K562 (cell line): ENCODE results near the gene MLIP. TPM values are rescaled to one million over a fixed set of nuclear protein-coding genes. Genes with fewer than 3 reads are reported as not detected.

Experiments
- ATAC-seq: fragments of 200-7000 bp; cut with Tn5 transposase; 3 replicates; pipeline ENCODE4 v1.9.1; 2020; ENCODE audit warnings: moderate library complexity
- BruUV-seq: library from RNA; stranded (reverse); fragments of 400-500 nt; replicated peaks from 2 replicates; lab custom pipeline; 2021; lab: Mats Ljungman, UMichigan
- CTCF ChIA-PET: fragments of 300-600 bp; formaldehyde crosslinking; extraction: SDS; loops from one replicate; lab custom pipeline; 2021; ENCODE audit warnings: low intra/inter-chr PET ratio; lab: Yijun Ruan, JAX
- POLR2A ChIA-PET: fragments of 300-600, 350-650 bp; sonication (Branson Sonifier 250); formaldehyde crosslinking; extraction: SDS; loops from one replicate; lab custom pipeline; 2021; ENCODE audit warnings: antibody characterized with exemption, inconsistent platforms; lab: Yijun Ruan, JAX
- DNase-seq, 4 experiments: peaks; one replicate each; pipeline versions ENCODE4 v3.0.0 to v3.0.0-alpha.2; 2011 to 2018; ENCODE audit warnings: low spot score in 3 of 4, mixed read lengths in 3 of 4; ENCODE audit errors: extremely low read depth in 1 of 4
- FAIRE-seq: peaks from 2 replicates; lab custom pipeline; 2011; peaks lifted over from hg19 to GRCh38; lab: Jason Lieb, UNC
- H2AFZ ChIP-seq: 2 replicates; pipeline ENCODE4 v1.6.0; 2011; ENCODE audit warnings: low read depth, low read length, control low read depth, inconsistent platforms
- H3K27ac ChIP-seq: fragments of 200-600 bp; 3 replicates; pipeline ENCODE4 v1.8.0; 2011; ENCODE audit warnings: low read depth, mild to moderate bottlenecking, control low read depth, inconsistent platforms, low read length, moderate library complexity, mixed read lengths; ENCODE audit errors: extremely low read depth
- H3K27me3 ChIP-seq, 2 experiments: fragments of 300-600 bp in 1 of 2; 2 replicates in 1 of 2; 3 replicates in 1 of 2; pipeline versions ENCODE4 v1.6.0 to v1.8.0; 2011; ENCODE audit warnings: inconsistent platforms in 2 of 2, low read length in 2 of 2, mild to moderate bottlenecking in 1 of 2, mixed read lengths in 1 of 2, moderate library complexity in 1 of 2; ENCODE audit not compliant: control insufficient read depth in 2 of 2, insufficient read depth in 2 of 2
- H3K36me3 ChIP-seq: fragments of 300-600 bp; 3 replicates; pipeline ENCODE4 v1.8.0; 2011; ENCODE audit warnings: mild to moderate bottlenecking, low read length, inconsistent platforms; ENCODE audit not compliant: control insufficient read depth, insufficient read depth
- H3K4me1 ChIP-seq, 2 experiments: fragments of 200-600 bp in 1 of 2; replicated peaks in 1 of 2; 2 replicates in 1 of 2; 3 replicates in 1 of 2; pipeline versions ENCODE4 v1.5.1 to v1.8.0; 2011; ENCODE audit warnings: inconsistent platforms in 2 of 2, low read length in 2 of 2, mild to moderate bottlenecking in 1 of 2, mixed read lengths in 1 of 2, moderate library complexity in 1 of 2; ENCODE audit not compliant: control insufficient read depth in 2 of 2, insufficient read depth in 2 of 2
- H3K4me2 ChIP-seq: 2 replicates; pipeline ENCODE4 v1.6.1; 2011; ENCODE audit warnings: low read length, control low read depth, inconsistent platforms, mixed read lengths; ENCODE audit not compliant: insufficient read depth
- H3K4me3 ChIP-seq: fragments of 200-600 bp; sonication (generic), shearing (Covaris generic); 2 replicates; pipeline ENCODE4 v1.5.1; 2016; ENCODE audit warnings: control low read depth, inconsistent platforms
- H3K79me2 ChIP-seq: fragments of 200-600 bp; 3 replicates; pipeline ENCODE4 v1.8.0; 2011; ENCODE audit warnings: low read length, inconsistent platforms; ENCODE audit not compliant: control insufficient read depth, insufficient read depth
- H3K9ac ChIP-seq, 2 experiments: 2 replicates each; pipeline versions ENCODE4 v1.6.0 to v1.6.1; 2011; ENCODE audit warnings: low read depth in 2 of 2, low read length in 2 of 2, control low read depth in 1 of 2, inconsistent platforms in 1 of 2, mild to moderate bottlenecking in 1 of 2, mixed read lengths in 1 of 2; ENCODE audit not compliant: insufficient read depth in 1 of 2
- H3K9me1 ChIP-seq: one replicate; pipeline ENCODE4 v1.6.0; 2011; ENCODE audit warnings: inconsistent platforms, mild to moderate bottlenecking, low read length, moderate library complexity; ENCODE audit not compliant: control insufficient read depth, insufficient read depth
- H3K9me3 ChIP-seq: replicated peaks from 2 replicates; pipeline ENCODE4 v1.5.1; 2011; ENCODE audit warnings: low read depth, low read length, inconsistent platforms; ENCODE audit not compliant: control insufficient read depth, insufficient read depth
- H4K20me1 ChIP-seq: replicated peaks from 2 replicates; pipeline ENCODE4 v1.6.1; 2011; ENCODE audit warnings: low read length, inconsistent platforms, mixed read lengths; ENCODE audit not compliant: control insufficient read depth, insufficient read depth
- CBX8 ChIP-seq: fragments of 200-600 bp; sonication (generic); IDR thresholded peaks from 2 replicates; pipeline ENCODE4 v1.6.1; 2012; ENCODE audit warnings: borderline replicate concordance, mixed run types, low read depth, mild to moderate bottlenecking, moderate library complexity, mixed read lengths, low read length, control low read depth, inconsistent platforms; ENCODE audit not compliant: poor library complexity, severe bottlenecking; ENCODE audit errors: extremely low read depth
- CREB3L1 ChIP-seq: fragments of 450-650 bp; IDR thresholded peaks from 2 replicates; pipeline ENCODE4 v1.6.1; 2014; ENCODE audit warnings: low read depth, mild to moderate bottlenecking, moderate library complexity, borderline replicate concordance
- ELK3 ChIP-seq: fragments of 450-650 bp; formaldehyde crosslinking; IDR thresholded peaks from 2 replicates; pipeline ENCODE4 v1.4.0; 2020; ENCODE audit warnings: mild to moderate bottlenecking
- GTF2A2 ChIP-seq: IDR thresholded peaks from 2 replicates; pipeline ENCODE4 v1.6.1; 2016; ENCODE audit warnings: mild to moderate bottlenecking, missing genetic modification characterization, missing compliant biosample characterization
- IRF1 ChIP-seq: sonication (generic); formaldehyde crosslinking; IDR thresholded peaks from 2 replicates; pipeline ENCODE4 v1.8.0; 2022; ENCODE audit warnings: missing genetic modification reagents, mild to moderate bottlenecking, borderline replicate concordance
- JUNB ChIP-seq: fragments of 450-650 bp; formaldehyde crosslinking; conservative IDR thresholded peaks from 2 replicates; pipeline ENCODE4 v1.4.0; 2020; ENCODE audit warnings: mild to moderate bottlenecking
- KAT8 ChIP-seq: fragments of 450-650 bp; IDR thresholded peaks from 2 replicates; pipeline ENCODE4 v1.6.1; 2016; ENCODE audit warnings: low read depth, mild to moderate bottlenecking
- MCM5 ChIP-seq: fragments of 450-650 bp; IDR thresholded peaks from 2 replicates; pipeline ENCODE4 v1.6.1; 2016; ENCODE audit warnings: low read depth
- SMARCB1 ChIP-seq: IDR thresholded peaks from 2 replicates; pipeline ENCODE4 v1.6.1; 2011; ENCODE audit warnings: improper control_type of control experiment, low read depth; ENCODE audit not compliant: insufficient read length
- ZBTB1 ChIP-seq: sonication (generic); formaldehyde crosslinking; IDR thresholded peaks from 2 replicates; pipeline ENCODE4 v1.8.1; 2023; ENCODE audit warnings: missing genetic modification reagents, low read depth, mild to moderate bottlenecking, borderline replicate concordance
- ZNF586 ChIP-seq: fragments of 450-650 bp; formaldehyde crosslinking; conservative IDR thresholded peaks from 2 replicates; pipeline ENCODE4 v1.4.0; 2020; ENCODE audit warnings: mild to moderate bottlenecking, moderate library complexity
- in situ Hi-C: fragments of 300-500 bp; cut with MboI; formaldehyde crosslinking; loops from 4 replicates; pipeline ENCODE4 v1.15.0; 2018; ENCODE audit warnings: inconsistent platforms, mixed read lengths
- intact Hi-C: fragments of 100-400 bp; cut with micrococcal nuclease; formaldehyde crosslinking; loops from 2 replicates; pipeline ENCODE4 v1.14.2; 2022
- polyA plus RNA-seq, 8 experiments: library from polyadenylated mRNA; depleted of rRNA in 4 of 8; stranded (reverse) in 5 of 8; unstranded in 3 of 8; fragments of >200 nt; fragmentation: Nextera tagmentation in 2 of 8; fragmentation: Illumina TruSeq in 1 of 8; extraction: Ambion mirVana in 2 of 8; extraction: Trizol in 1 of 8; gene quantifications; 2 replicates each; pipeline versions ENCODE4 v1.2.1 to v1.2.3, GENCODE V29; 2011 to 2014; ENCODE audit warnings: inconsistent platforms in 1 of 8, missing spikeins in 1 of 8
- total RNA-seq, 7 experiments: library from RNA; depleted of rRNA in 6 of 7; stranded (reverse); fragments of >200 nt in 6 of 7; fragmentation: Illumina TruSeq in 2 of 7; extraction: Trizol in 2 of 7; gene quantifications; 2 replicates each; pipeline versions ENCODE4 v1.2.1 to v1.2.3, GENCODE V29; 2011 to 2021; ENCODE audit warnings: low replicate concordance in 1 of 7
- TF ChIP-seq, protein P1 (sequence below): fragments of 250-450 bp; sonication (Bioruptor Pico); IDR thresholded peaks from 2 replicates; pipeline ENCODE4 v1.5.0; 2021
- TF ChIP-seq, protein P2 (sequence below): sonication (generic); formaldehyde crosslinking; IDR thresholded peaks from 2 replicates; pipeline ENCODE4 v1.8.1; 2023; ENCODE audit warnings: mild to moderate bottlenecking, missing genetic modification reagents

Gene MLIP
- total and polyA plus RNA-seq, 9 of the 15 experiments (the other 6 are each of a cell fraction or from before 2014, with no cell fraction given) = not detected

DNA sequence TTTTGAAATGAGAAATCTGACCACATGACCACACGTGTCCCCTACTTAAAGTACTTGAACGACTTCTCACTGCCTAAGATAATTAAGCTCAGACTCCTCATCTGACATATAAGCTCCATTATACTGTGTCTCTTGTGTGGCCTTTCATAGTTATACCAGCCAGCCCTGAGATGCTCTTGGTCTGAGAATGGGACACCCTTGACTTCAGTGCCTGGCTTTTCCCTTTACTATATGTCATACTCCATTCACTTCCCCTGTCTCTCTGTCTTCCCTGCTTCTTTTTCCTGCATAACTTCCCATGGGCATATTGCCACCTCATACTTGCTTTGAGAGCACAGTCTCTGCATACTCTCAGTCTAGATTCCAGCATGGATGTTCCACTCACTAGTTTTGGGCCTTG lies 143.6 kb downstream of the MLIP start (continued):
- TF ChIP-seq, protein P1, sequence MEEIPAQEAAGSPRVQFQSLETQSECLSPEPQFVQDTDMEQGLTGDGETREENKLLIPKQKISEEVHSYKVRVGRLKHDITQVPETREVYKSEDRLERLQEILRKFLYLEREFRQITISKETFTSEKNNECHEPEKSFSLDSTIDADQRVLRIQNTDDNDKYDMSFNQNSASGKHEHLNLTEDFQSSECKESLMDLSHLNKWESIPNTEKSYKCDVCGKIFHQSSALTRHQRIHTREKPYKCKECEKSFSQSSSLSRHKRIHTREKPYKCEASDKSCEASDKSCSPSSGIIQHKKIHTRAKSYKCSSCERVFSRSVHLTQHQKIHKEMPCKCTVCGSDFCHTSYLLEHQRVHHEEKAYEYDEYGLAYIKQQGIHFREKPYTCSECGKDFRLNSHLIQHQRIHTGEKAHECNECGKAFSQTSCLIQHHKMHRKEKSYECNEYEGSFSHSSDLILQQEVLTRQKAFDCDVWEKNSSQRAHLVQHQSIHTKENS (CRISPR knock-in tag) = no peak
- TF ChIP-seq, protein P2, sequence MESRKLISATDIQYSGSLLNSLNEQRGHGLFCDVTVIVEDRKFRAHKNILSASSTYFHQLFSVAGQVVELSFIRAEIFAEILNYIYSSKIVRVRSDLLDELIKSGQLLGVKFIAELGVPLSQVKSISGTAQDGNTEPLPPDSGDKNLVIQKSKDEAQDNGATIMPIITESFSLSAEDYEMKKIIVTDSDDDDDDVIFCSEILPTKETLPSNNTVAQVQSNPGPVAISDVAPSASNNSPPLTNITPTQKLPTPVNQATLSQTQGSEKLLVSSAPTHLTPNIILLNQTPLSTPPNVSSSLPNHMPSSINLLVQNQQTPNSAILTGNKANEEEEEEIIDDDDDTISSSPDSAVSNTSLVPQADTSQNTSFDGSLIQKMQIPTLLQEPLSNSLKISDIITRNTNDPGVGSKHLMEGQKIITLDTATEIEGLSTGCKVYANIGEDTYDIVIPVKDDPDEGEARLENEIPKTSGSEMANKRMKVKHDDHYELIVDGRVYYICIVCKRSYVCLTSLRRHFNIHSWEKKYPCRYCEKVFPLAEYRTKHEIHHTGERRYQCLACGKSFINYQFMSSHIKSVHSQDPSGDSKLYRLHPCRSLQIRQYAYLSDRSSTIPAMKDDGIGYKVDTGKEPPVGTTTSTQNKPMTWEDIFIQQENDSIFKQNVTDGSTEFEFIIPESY (CRISPR knock-in tag) = no peak
- TF ChIP-seq ELK3 (CRISPR knock-in tag) = no peak

DNA sequence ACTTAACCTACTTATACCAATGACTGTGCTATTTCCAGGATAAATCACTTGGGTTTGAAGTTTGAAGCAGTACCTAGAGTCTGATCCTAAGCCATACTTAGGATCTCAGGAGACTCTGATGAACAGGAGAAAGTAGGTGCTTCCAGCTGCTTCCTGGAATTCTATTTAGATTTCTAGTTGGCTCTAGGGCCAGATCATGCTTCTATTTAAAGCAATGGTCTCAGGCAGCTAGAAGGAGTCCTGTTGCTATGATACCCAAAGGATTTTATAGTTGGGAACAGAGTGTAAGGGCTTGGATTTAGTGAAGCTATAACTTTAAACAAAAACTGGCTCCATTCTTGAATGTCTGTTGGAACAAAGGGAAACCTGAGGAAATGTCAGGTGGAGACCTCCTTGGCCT lies 144.6 kb downstream of the MLIP start:
- Histone ChIP-seq H3K27me3 (no peaks in the 10 kb centered on the region), H4K20me1 (no peaks in the 10 kb centered on the region), H3K4me2 (no peak overlapping the region), H3K79me2 (no peaks in the 10 kb centered on the region), H3K9me3 (no peaks in the 10 kb centered on the region), H3K27ac (no peak overlapping the region), H3K4me1 (no peaks in the 10 kb centered on the region), H3K9me1 (no peaks in the 10 kb centered on the region), H2AFZ (no peak overlapping the region), H3K9ac (no peak overlapping the region), H3K36me3 (no peaks in the 10 kb centered on the region), H3K4me3 (no peak overlapping the region)
- in situ Hi-C loops (no loop called here), intact Hi-C loops (no loop called here)
- FAIRE-seq (no peak), DNase-seq (no peak), ATAC-seq (no peak)
- POLR2A ChIA-PET = no interaction called here
- BruUV-seq = no TSS peak
- CTCF ChIA-PET = no interaction called here
- TF ChIP-seq IRF1 = no peak
- no peak for TF ChIP-seq ZBTB1
- no peak for TF ChIP-seq CREB3L1
- no peak for TF ChIP-seq SMARCB1
- TF ChIP-seq KAT8 = no peak
- TF ChIP-seq CBX8 = no peak
- TF ChIP-seq GTF2A2 (tag) = no peak
- TF ChIP-seq ZNF586 = no peak
- no peak for TF ChIP-seq JUNB (CRISPR knock-in tag)
- no peak for TF ChIP-seq MCM5
